ENCODE measurements around the gene FGB.
A peak's percentile ranks its signal among the peaks of the same experiment; 100 is the strongest.

Gene FGB

GRCh38 chr4:154562697-154563254 is at the start of gene FGB:
Gene FGB (plus strand): TSS chr4:154563011. CDS start chr4:154563019, 8 bp downstream.
- FAIRE-seq, result peak; percentile 13

- no peak for FAIRE-seq
These were observed 46.3 kb upstream of the FGB start for GRCh38 chr4:154516318-154517029.

GRCh38 chr4:154517591-154517990 is 45.2 kb upstream of the FGB start:
- FAIRE-seq, result no peak

- FAIRE-seq, result no peak
These were observed 43.6 kb upstream of the FGB start for GRCh38 chr4:154519214-154519613.

- FAIRE-seq, result no peak
These were observed 41.2 kb upstream of the FGB start for GRCh38 chr4:154521607-154522006.

- FAIRE-seq, result no peak
These were observed 36.7 kb upstream of the FGB start for GRCh38 chr4:154526151-154526550.

GRCh38 chr4:154527308-154527707 is 35.5 kb upstream of the FGB start:
- no peak for FAIRE-seq

- no peak for FAIRE-seq
These were observed 33.9 kb upstream of the FGB start for GRCh38 chr4:154528869-154529268.

GRCh38 chr4:154529728-154530519 is 32.9 kb upstream of the FGB start:
- no peak for FAIRE-seq

GRCh38 chr4:154534296-154534695 is 28.5 kb upstream of the FGB start:
- no peak for FAIRE-seq

- FAIRE-seq, result no peak
These were observed 20.4 kb upstream of the FGB start for GRCh38 chr4:154542271-154542879.

- FAIRE-seq, result no peak
These were observed 17.1 kb upstream of the FGB start for GRCh38 chr4:154545689-154546088.

GRCh38 chr4:154549894-154550790 is 12.7 kb upstream of the FGB start, which contains the start of gene PLRG1:
Gene PLRG1 (minus strand): TSS chr4:154550400. CDS start chr4:154550308, 92 bp downstream.
- peak; percentile 95 for FAIRE-seq

GRCh38 chr4:154551872-154552686 is 10.7 kb upstream of the FGB start:
- FAIRE-seq, result peak; percentile 95

GRCh38 chr4:154559141-154559493 is 3.7 kb upstream of the FGB start:
- no peak for FAIRE-seq

- peak; percentile 49 for FAIRE-seq
These were observed 3.1 kb upstream of the FGB start for GRCh38 chr4:154559494-154560418.

GRCh38 chr4:154560419-154560801 is 2.4 kb upstream of the FGB start:
- no peak for FAIRE-seq

- FAIRE-seq, result no peak
These were observed 2.0 kb upstream of the FGB start for GRCh38 chr4:154560824-154561231.

GRCh38 chr4:154564311-154564710 is 1.5 kb downstream of the FGB start:
- no peak for FAIRE-seq

GRCh38 chr4:154565704-154566103 is 2.9 kb downstream of the FGB start:
- no peak for FAIRE-seq
